K562 (cell line): Measurements from ENCODE around the gene NR3C1. TPM values are rescaled to one million over a fixed set of nuclear protein-coding genes. Genes with fewer than 3 reads are reported as not detected.
A peak's percentile ranks its signal among the peaks of the same experiment; 100 is the strongest.

Source experiments
- ATAC-seq: fragments of 200-7000 bp; cut with Tn5 transposase; 3 replicates; pipeline ENCODE4 v1.9.1; 2020; ENCODE audit warnings: moderate library complexity
- BruUV-seq: library from RNA; stranded (reverse); fragments of 400-500 nt; replicated peaks from 2 replicates; lab custom pipeline; 2021; lab: Mats Ljungman, UMichigan
- CTCF ChIA-PET: fragments of 300-600 bp; formaldehyde crosslinking; extraction: SDS; loops from one replicate; lab custom pipeline; 2021; ENCODE audit warnings: low intra/inter-chr PET ratio; lab: Yijun Ruan, JAX
- POLR2A ChIA-PET: fragments of 300-600, 350-650 bp; sonication (Branson Sonifier 250); formaldehyde crosslinking; extraction: SDS; loops from one replicate; lab custom pipeline; 2021; ENCODE audit warnings: antibody characterized with exemption, inconsistent platforms; lab: Yijun Ruan, JAX
- DNase-seq, 4 experiments: peaks; one replicate each; pipeline versions ENCODE4 v3.0.0 to v3.0.0-alpha.2; 2011 to 2018; ENCODE audit warnings: low spot score in 3 of 4, mixed read lengths in 3 of 4; ENCODE audit errors: extremely low read depth in 1 of 4
- FAIRE-seq: peaks from 2 replicates; lab custom pipeline; 2011; peaks lifted over from hg19 to GRCh38; lab: Jason Lieb, UNC
- H2AFZ ChIP-seq: 2 replicates; pipeline ENCODE4 v1.6.0; 2011; ENCODE audit warnings: low read depth, low read length, control low read depth, inconsistent platforms
- H3K27ac ChIP-seq: fragments of 200-600 bp; 3 replicates; pipeline ENCODE4 v1.8.0; 2011; ENCODE audit warnings: low read depth, mild to moderate bottlenecking, control low read depth, inconsistent platforms, low read length, moderate library complexity, mixed read lengths; ENCODE audit errors: extremely low read depth
- H3K27me3 ChIP-seq, 2 experiments: fragments of 300-600 bp in 1 of 2; 2 replicates in 1 of 2; 3 replicates in 1 of 2; pipeline versions ENCODE4 v1.6.0 to v1.8.0; 2011; ENCODE audit warnings: inconsistent platforms in 2 of 2, low read length in 2 of 2, mild to moderate bottlenecking in 1 of 2, mixed read lengths in 1 of 2, moderate library complexity in 1 of 2; ENCODE audit not compliant: control insufficient read depth in 2 of 2, insufficient read depth in 2 of 2
- H3K36me3 ChIP-seq: fragments of 300-600 bp; 3 replicates; pipeline ENCODE4 v1.8.0; 2011; ENCODE audit warnings: mild to moderate bottlenecking, low read length, inconsistent platforms; ENCODE audit not compliant: control insufficient read depth, insufficient read depth
- H3K4me1 ChIP-seq, 2 experiments: fragments of 200-600 bp in 1 of 2; replicated peaks in 1 of 2; 2 replicates in 1 of 2; 3 replicates in 1 of 2; pipeline versions ENCODE4 v1.5.1 to v1.8.0; 2011; ENCODE audit warnings: inconsistent platforms in 2 of 2, low read length in 2 of 2, mild to moderate bottlenecking in 1 of 2, mixed read lengths in 1 of 2, moderate library complexity in 1 of 2; ENCODE audit not compliant: control insufficient read depth in 2 of 2, insufficient read depth in 2 of 2
- H3K4me2 ChIP-seq: 2 replicates; pipeline ENCODE4 v1.6.1; 2011; ENCODE audit warnings: low read length, control low read depth, inconsistent platforms, mixed read lengths; ENCODE audit not compliant: insufficient read depth
- H3K4me3 ChIP-seq: fragments of 200-600 bp; sonication (generic), shearing (Covaris generic); 2 replicates; pipeline ENCODE4 v1.5.1; 2016; ENCODE audit warnings: control low read depth, inconsistent platforms
- H3K79me2 ChIP-seq: fragments of 200-600 bp; 3 replicates; pipeline ENCODE4 v1.8.0; 2011; ENCODE audit warnings: low read length, inconsistent platforms; ENCODE audit not compliant: control insufficient read depth, insufficient read depth
- H3K9ac ChIP-seq, 2 experiments: 2 replicates each; pipeline versions ENCODE4 v1.6.0 to v1.6.1; 2011; ENCODE audit warnings: low read depth in 2 of 2, low read length in 2 of 2, control low read depth in 1 of 2, inconsistent platforms in 1 of 2, mild to moderate bottlenecking in 1 of 2, mixed read lengths in 1 of 2; ENCODE audit not compliant: insufficient read depth in 1 of 2
- H3K9me1 ChIP-seq: one replicate; pipeline ENCODE4 v1.6.0; 2011; ENCODE audit warnings: inconsistent platforms, mild to moderate bottlenecking, low read length, moderate library complexity; ENCODE audit not compliant: control insufficient read depth, insufficient read depth
- H3K9me3 ChIP-seq: replicated peaks from 2 replicates; pipeline ENCODE4 v1.5.1; 2011; ENCODE audit warnings: low read depth, low read length, inconsistent platforms; ENCODE audit not compliant: control insufficient read depth, insufficient read depth
- H4K20me1 ChIP-seq: replicated peaks from 2 replicates; pipeline ENCODE4 v1.6.1; 2011; ENCODE audit warnings: low read length, inconsistent platforms, mixed read lengths; ENCODE audit not compliant: control insufficient read depth, insufficient read depth
- HNRNPH1 ChIP-seq: fragments of 200-400 bp; formaldehyde crosslinking; optimal IDR thresholded peaks from 2 replicates; pipeline ENCODE3; 2017; ENCODE audit warnings: low read depth, mild to moderate bottlenecking, low read length, moderate library complexity
- MYNN ChIP-seq, 2 experiments: sonication (generic); formaldehyde crosslinking in 1 of 2; IDR thresholded peaks; 2 replicates each; pipeline versions ENCODE4 v1.5.0 to v1.6.1; 2016 to 2020; ENCODE audit warnings: antibody characterized with exemption in 1 of 2, missing genetic modification reagents in 1 of 2
- RBM15 ChIP-seq: fragments of 200-400 bp; formaldehyde crosslinking; IDR thresholded peaks from 2 replicates; pipeline ENCODE4 v1.6.1; 2018; ENCODE audit warnings: mild to moderate bottlenecking, low read length, moderate library complexity; ENCODE audit not compliant: insufficient read depth
- SIN3A ChIP-seq, 2 experiments: fragments of 150-350 bp in 1 of 2; IDR thresholded peaks; 2 replicates each; pipeline ENCODE4 v1.6.1; 2011 to 2016; ENCODE audit warnings: borderline replicate concordance in 2 of 2, low read depth in 2 of 2, low read length in 2 of 2, mild to moderate bottlenecking in 2 of 2, moderate library complexity in 2 of 2; ENCODE audit not compliant: control insufficient read depth in 1 of 2
- ZNF324 ChIP-seq: fragments of 250-450 bp; sonication (Bioruptor Pico); IDR thresholded peaks from 2 replicates; pipeline ENCODE4 v1.4.0; 2020; ENCODE audit warnings: mild to moderate bottlenecking
- ZNF79 ChIP-seq: fragments of 250-450 bp; sonication (Bioruptor Pico); IDR thresholded peaks from 2 replicates; pipeline ENCODE4 v1.4.0; 2020; ENCODE audit warnings: low read depth, mild to moderate bottlenecking, moderate library complexity
- WGBS: fragments of 100-300 bp; shearing (Covaris generic); methylation state at CpG from one replicate; pipeline ENCODE4 v1.1.6; 2016; ENCODE audit warnings: low coverage, mixed read lengths; ENCODE audit not compliant: insufficient coverage; ENCODE audit errors: missing lambda C conversion rate; 5-methylcytosine and 5-hydroxymethylcytosine counted together
- in situ Hi-C: fragments of 300-500 bp; cut with MboI; formaldehyde crosslinking; loops from 4 replicates; pipeline ENCODE4 v1.15.0; 2018; ENCODE audit warnings: inconsistent platforms, mixed read lengths
- intact Hi-C: fragments of 100-400 bp; cut with micrococcal nuclease; formaldehyde crosslinking; loops from 2 replicates; pipeline ENCODE4 v1.14.2; 2022
- polyA plus RNA-seq, 8 experiments: library from polyadenylated mRNA; depleted of rRNA in 4 of 8; stranded (reverse) in 5 of 8; unstranded in 3 of 8; fragments of >200 nt; fragmentation: Nextera tagmentation in 2 of 8; fragmentation: Illumina TruSeq in 1 of 8; extraction: Ambion mirVana in 2 of 8; extraction: Trizol in 1 of 8; gene quantifications; 2 replicates each; pipeline versions ENCODE4 v1.2.1 to v1.2.3, GENCODE V29; 2011 to 2014; ENCODE audit warnings: inconsistent platforms in 1 of 8, missing spikeins in 1 of 8
- total RNA-seq, 7 experiments: library from RNA; depleted of rRNA in 6 of 7; stranded (reverse); fragments of >200 nt in 6 of 7; fragmentation: Illumina TruSeq in 2 of 7; extraction: Trizol in 2 of 7; gene quantifications; 2 replicates each; pipeline versions ENCODE4 v1.2.1 to v1.2.3, GENCODE V29; 2011 to 2021; ENCODE audit warnings: low replicate concordance in 1 of 7
- TF ChIP-seq, protein P1 (sequence below), 2 experiments: fragments of 450-650 bp; IDR thresholded peaks; 2 replicates each; pipeline ENCODE4 v1.6.1; 2016; ENCODE audit warnings: mild to moderate bottlenecking in 2 of 2, borderline replicate concordance in 1 of 2, low read depth in 1 of 2, moderate library complexity in 1 of 2

Gene NR3C1
- total and polyA plus RNA-seq, 9 of the 15 experiments (the other 6 are each of a cell fraction or from before 2014, with no cell fraction given), result 8.2 to 36.0 (median 15.0) TPM

DNA sequence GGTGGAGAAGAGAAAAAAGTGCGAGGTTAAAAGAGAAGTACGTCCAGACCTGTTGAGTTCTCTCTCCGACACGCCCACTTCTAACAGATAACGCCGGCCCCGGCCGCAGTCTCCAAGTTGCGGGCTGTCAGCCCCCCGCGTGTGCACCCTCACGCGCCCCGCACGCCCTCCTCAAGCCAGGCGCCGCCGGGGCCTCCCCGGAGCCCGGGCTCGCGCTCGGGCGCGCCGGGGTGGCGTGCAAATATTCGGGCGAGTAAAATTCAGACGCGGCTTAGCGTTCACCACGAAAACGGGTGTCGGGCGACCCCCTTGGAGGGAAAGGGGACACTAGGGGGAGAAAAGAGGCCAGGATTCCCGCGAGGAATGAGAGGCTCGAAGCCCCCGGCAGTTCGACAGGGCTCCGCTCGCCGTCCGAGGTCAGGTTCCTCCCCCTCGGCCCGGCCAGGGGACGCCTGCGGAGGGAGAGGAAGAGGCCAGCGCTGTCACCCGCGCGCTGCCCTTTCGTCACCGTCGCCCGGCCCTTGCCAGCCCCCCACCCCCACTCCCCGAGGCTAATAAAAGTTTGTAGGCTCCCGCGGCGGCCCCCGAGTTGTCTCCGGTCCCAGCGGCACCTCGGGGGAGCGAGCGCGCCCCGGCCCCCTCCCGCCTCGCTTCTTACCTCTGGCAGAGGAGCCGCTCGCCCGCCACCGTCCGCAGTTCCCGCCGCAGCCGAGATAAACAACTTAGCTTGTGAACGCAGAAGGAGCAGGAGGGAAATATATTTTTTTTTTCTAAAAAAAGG lies 743 bp downstream of the NR3C1 start (continued):
- TF ChIP-seq SIN3A (IDR thresholded peaks at IDR 0.05; ENCODE audit: borderline replicate concordance in 2 of 2, control insufficient read depth in 1 of 2, low read depth in 2 of 2, low read length in 2 of 2), result peak; percentile 10 to 88; a peak in 2 of 4 replicates

DNA sequence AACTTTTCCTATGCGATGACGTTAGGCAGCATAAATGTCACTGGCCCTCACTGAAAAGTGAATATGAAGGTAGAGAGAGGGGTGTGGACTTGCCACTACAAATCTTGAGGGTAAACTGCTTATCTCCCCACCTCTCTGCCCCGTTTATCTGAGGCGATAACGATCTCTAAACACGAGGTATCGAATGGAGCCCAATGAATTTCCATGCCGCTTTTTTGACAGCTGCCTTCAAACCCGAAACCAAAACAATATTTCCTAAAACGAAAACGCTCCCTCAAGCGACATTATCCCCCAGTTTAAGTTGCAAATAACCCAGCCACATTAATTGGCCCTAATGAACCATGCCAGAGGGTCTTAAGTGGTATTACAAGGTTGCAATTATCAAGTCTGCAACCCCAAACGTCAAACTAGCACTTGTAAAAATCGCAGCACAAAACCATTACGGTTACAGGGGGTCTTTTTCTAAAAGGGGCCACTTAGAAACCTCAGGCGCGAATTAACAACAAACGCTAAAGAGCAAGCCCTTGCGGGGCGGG lies 1.4 kb downstream of the NR3C1 start:
- BruUV-seq, result TSS peak; percentile 30
- DNase-seq (peak in 2 of 4 experiments; percentile 5 to 16), ATAC-seq (no peak), FAIRE-seq (no peak)
- no peaks in the 10 kb centered on the region for H3K27me3 ChIP-seq
- peaks cover 64% of the 10 kb centered on the region for H3K79me2 ChIP-seq
- H3K36me3 ChIP-seq, result peaks cover 20% of the 10 kb centered on the region
- peak overlapping the region; percentile 81 for H3K4me2 ChIP-seq
- H2AFZ ChIP-seq, result peak overlapping the region; percentile 82; the same call in 1 of the 2 replicates
- peak overlapping the region; percentile 76 for H3K4me3 ChIP-seq
- H3K4me1 ChIP-seq, result peaks cover 18 to 19% of the 10 kb centered on the region in 2 experiments; a peak in 4 of 5 replicates
- intact Hi-C loops, result loop anchor here (1.0 to 5.0 kb wide), 5 partner anchors 60 to 399 kb away; no protein-coding TSS in a partner anchor
- ChIA-PET CTCF (interaction anchor here (2.2 kb wide), 1 partner anchor 389 kb away, joined by 8 read pairs; no protein-coding TSS in a partner anchor), POLR2A (interaction anchor here (1.2 kb wide), 1 partner anchor 294 kb away, joined by 3 read pairs; no protein-coding TSS in a partner anchor)
- no peaks in the 10 kb centered on the region for H3K9me1 ChIP-seq
- H3K9ac ChIP-seq, result peak overlapping the region; percentile 86 to 95; a peak in 3 of 4 replicates
- in situ Hi-C loops, result no loop called here
- peaks cover 28% of the 10 kb centered on the region for H4K20me1 ChIP-seq
- WGBS, result 2% methylated on average over 20 of the region's 20 CpGs
- H3K9me3 ChIP-seq, result no peaks in the 10 kb centered on the region
- H3K27ac ChIP-seq, result peak overlapping the region; percentile 93
- TF ChIP-seq HNRNPH1 (no peak), ZNF79 (no peak), MYNN (IDR thresholded peaks at IDR 0.05) (no peak), MYNN (CRISPR knock-in tag; IDR thresholded peaks at IDR 0.05) (no peak), ZNF324 (CRISPR knock-in tag) (no peak), RBM15 (no peak)
- TF ChIP-seq, protein P1, sequence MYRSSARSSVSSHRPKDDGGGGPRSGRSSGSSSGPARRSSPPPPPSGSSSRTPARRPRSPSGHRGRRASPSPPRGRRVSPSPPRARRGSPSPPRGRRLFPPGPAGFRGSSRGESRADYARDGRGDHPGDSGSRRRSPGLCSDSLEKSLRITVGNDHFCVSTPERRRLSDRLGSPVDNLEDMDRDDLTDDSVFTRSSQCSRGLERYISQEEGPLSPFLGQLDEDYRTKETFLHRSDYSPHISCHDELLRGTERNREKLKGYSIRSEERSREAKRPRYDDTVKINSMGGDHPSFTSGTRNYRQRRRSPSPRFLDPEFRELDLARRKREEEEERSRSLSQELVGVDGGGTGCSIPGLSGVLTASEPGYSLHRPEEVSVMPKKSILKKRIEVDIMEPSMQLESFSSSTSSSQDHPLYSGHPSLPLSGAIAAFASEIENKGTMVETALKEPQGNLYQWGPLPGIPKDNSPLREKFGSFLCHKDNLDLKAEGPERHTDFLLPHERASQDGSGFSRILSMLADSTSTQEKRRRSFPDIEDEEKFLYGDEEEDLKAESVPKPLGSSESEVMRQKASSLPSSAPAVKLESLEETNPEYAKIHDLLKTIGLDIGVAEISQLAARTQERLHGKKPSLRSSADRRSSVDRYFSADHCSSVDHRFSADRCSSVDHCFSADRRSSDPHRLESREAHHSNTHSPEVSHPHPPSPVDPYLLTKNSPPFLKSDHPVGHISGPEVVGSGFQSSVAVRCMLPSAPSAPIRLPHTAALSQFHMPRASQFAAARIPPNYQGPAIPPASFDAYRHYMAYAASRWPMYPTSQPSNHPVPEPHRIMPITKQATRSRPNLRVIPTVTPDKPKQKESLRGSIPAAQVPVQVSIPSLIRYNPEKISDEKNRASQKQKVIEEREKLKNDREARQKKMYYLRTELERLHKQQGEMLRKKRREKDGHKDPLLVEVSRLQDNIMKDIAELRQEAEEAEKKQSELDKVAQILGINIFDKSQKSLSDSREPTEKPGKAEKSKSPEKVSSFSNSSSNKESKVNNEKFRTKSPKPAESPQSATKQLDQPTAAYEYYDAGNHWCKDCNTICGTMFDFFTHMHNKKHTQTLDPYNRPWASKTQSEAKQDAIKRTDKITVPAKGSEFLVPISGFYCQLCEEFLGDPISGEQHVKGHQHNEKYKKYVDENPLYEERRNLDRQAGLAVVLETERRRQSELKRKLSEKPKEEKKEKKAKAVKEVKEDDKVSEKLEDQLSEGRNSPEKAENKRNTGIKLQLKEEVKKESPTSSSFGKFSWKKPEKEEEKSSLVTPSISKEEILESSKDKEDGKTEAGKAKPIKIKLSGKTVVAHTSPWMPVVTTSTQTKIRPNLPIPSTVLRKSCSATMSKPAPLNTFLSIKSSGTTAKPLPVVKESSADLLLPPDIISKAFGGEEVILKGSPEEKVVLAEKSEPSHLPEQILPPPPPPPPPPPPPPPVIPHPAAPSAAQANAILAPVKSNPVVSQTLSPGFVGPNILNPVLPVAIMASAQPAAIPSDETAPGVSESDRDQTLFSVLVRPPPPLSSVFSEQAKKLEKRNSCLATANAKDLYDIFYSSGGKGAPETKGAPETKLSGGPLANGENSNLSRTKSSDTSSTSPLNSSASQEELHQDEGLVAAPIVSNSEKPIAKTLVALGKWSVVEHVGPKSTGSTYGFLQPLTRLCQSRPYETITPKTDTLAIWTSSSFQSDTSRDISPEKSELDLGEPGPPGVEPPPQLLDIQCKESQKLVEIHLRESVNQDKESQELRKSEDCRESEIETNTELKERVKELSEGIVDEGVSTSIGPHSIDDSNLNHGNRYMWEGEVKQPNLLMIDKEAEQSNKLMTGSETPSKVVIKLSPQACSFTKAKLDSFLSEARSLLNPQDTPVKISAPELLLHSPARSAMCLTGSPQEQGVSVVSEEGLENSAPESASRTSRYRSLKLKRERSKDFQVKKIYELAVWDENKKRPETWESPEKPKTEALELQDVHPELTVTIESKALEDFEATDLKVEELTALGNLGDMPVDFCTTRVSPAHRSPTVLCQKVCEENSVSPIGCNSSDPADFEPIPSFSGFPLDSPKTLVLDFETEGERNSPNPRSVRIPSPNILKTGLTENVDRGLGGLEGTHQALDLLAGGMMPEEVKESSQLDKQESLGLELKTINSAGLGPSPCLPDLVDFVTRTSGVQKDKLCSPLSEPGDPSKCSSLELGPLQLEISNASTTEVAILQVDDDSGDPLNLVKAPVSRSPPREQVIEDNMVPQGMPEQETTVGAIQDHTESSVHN (IDR thresholded peaks at IDR 0.05; ENCODE audit: borderline replicate concordance in 1 of 2, low read depth in 1 of 2), result no peak
